Activated CD4-positive, alpha-beta T cell treated with anti-CD3 and anti-CD28 coated beads, Interleukin-2, amount 50 U/mL, for 1 hour (primary cell): ENCODE measurements around the gene SH3GL1.

ENCODE experiments used
- DNase-seq: peaks from one replicate; pipeline ENCODE4 v3.0.0-alpha.2; 2020

SH3GL1 gene

GRCh38 chr19:4375164-4376027, 25.0 kb downstream of the SH3GL1 start:
- DNase-seq, result no peak

DNA sequence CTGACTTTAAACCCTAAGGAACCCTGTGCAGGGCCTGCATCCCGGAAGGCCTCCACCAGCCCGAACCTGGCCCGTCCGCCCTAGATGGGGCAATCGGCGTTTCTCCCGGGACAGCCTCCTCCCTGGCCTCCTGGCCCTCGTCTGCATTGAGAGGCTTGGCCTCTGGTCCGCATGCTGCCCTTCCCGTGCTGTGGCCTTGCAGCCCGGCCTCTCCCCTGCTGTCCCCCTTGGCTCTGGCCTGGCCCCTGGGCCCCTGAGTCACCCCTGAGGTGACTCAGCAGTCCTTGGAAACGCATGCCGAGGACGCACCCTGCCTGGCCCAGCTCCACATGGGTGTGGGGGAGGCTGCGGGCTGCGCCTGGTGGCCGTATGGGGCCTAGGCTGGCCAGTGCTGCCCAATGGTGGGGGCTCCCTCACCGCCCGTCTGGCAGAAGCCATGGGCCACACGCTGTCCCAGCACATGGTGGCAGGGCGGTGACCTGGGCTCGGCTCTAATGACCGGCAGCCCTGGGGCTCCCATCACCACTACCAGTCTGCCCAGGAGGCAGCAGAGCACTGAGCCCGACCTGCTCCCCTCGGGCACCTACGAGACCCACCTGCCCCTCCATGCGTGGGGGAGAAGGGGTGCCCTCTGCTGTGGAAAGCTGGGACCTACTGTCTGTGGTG, 25.7 kb downstream of the SH3GL1 start:
- no peak for DNase-seq

GRCh38 chr19:4373601-4374497, 26.5 kb downstream of the SH3GL1 start:
- no peak for DNase-seq

DNA sequence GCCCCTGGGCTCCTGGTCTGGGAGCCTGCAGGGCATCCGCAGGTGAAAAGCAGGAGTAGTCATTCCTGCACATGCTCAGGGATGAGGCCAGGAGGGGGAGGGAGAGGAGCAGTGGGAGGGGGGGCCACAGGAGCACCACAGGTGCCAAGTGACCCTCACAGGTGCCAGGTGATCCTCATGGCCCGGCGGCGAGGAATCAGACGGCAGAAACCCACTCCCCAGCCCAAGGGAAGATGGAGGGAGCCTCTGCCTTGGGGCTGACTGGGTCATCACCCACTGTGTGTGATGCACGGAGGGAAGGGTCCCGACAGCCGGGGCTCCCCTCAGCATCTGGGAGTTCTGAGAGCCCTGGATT, 27.4 kb downstream of the SH3GL1 start:
- DNase-seq, result no peak

GRCh38 chr19:4372165-4373012, 28.0 kb downstream of the SH3GL1 start:
- no peak for DNase-seq

DNA sequence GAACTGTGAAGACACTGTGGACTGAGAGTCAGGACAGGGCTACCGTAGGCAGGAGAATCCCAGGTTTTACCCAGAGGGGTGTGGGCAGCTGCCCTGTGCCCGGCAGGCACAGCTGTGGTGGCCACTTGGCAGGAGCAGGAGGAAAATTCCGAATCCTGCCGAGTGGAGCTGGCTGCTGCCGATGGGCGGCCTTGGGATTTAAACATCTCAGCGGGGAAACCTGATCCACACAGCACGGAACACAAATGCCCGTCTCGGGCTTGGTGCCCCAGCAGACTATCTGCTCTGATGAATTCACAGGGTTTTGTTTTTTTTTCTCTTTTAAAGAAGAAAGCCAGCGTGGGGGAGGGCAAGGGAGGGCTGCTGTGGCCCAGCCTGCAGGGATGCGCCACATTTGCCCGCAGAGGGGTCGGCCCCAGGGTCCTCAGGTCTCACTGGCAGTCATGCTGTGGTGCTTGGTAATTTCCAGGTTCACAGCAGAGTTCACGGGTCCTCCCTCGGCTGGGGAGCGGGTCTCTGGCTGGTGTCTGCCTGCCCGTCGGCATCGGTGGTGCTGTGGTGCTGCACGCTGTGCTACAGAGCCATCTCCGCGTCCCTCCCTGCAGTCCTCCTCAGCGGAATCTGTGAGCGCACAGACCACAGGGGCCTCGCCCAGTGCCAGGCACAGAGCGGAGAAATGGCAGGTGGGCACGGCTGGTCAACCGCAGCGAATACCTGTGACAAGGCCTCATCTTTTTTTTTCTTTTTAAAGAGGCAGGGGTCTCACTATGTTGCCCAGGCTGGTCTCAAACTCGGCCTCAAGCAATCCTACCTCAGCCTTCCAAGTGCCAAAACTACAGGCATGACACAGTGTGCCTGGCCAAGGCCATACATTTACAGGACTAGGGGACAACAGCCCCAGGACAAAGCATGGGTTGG, 28.8 kb downstream of the SH3GL1 start:
- DNase-seq, result no peak

GRCh38 chr19:4370418-4371041, 29.8 kb downstream of the SH3GL1 start:
- DNase-seq, result no peak

- peak; percentile 75 for DNase-seq
Observed at GRCh38 chr19:4369888-4370260, 30.5 kb downstream of the SH3GL1 start.

DNA sequence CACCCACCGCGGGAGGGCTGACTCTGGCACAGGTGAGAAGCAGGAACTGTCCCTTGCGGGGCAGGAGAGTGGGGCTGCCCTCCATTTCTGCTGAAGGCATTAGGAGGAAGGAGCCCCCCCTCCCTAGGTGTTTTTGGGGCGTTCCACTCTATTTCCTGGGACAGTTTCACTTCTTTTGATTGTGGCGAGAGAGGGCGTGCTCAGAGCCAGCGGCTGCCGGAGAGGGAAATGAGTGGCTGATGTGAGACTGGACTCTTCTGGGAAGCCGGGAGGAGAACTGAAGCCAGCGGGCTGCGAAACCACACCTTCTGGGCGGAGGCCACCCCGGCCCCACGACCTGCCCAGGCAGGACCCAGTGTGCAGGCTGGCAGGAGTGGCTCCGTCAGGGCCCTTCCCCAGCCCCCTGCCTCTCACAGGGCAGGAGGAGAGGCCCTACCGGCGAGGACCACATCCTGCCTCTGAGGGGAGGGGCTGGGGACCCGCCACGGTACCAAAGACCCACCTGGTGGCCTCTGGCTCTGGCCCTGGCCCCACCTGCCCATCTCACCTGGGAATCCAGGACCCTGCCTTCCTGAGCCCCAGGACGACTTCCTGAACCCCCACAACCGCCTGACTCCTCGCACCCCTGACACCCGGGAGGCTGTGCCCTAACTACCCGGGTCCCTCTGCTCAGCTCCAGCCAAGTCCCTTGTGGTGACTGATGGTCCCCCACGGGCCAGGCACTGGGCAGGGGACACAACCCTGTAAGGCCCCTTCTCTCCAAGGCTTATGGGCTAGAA, 31.0 kb downstream of the SH3GL1 start:
- peak; percentile 52 for DNase-seq

GRCh38 chr19:4368128-4368820, 32.1 kb downstream of the SH3GL1 start:
- no peak for DNase-seq

DNA sequence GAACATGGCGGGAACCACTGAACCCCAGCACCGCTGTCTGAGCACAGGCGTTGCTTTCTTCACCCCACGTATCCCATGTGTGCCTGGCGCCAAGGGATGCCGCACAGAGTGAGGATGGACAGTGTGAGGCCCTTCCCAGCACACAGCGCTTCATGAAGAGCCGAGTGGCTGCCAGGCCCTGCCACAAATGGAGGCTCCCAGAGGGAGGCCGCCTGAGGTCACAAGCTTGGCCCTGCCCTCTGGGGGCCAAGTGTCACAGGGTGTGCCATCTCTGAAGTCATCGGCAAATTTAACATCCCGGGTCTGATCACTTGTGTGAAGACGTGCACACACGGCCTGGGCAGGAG, 32.6 kb downstream of the SH3GL1 start:
- no peak for DNase-seq

DNA sequence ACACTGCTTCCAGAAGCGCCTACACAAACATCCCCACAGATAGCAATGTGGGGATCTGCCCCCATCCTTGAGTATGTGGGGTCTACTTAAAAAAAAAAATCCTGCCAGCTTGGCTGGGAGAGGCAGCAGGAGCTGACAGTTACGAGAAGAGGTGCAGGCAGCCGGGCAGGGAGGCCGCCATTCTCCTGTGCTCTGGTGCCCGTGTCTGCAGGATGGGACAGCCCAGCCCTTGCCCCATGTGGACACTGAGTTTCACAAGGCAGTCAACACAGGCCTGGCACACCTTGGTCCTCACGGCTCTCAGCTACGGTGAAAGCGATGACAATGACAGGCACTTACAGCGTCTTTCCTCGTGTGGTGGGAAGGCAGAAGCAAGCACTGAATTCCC, 33.0 kb downstream of the SH3GL1 start:
- DNase-seq, result no peak

DNA sequence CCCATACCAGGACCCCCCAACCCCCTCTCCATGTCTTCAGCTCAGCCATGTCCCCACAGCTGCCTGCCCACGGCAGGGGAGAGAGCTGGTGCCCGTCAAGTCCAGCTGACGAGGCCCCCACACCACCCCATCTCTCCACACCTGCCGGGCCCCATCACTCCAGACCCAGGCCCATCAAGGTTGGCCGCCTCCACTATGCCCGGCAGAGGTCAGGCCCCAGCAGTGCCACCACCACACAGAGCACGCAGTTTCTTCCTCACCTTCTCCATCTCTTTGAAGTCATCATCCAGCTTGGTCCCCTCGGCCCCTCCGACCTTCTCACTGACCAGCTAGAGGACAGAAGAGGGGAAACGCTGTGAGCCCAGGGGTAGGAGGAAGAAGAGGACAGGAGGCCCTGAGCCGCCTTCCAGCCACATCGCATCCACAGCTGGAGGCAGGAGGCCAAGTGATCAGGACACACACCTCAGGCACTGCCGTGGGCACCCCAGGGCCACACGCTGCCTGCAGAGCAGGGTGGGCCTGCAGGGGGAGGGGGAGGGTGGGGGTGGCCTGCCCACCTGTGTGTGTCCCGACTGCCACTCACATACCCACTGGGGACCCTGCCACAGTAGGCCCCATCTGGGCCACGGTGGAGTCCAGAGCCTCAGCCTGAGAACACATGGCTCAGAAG, 33.5 kb downstream of the SH3GL1 start:
- DNase-seq, result no peak

DNA sequence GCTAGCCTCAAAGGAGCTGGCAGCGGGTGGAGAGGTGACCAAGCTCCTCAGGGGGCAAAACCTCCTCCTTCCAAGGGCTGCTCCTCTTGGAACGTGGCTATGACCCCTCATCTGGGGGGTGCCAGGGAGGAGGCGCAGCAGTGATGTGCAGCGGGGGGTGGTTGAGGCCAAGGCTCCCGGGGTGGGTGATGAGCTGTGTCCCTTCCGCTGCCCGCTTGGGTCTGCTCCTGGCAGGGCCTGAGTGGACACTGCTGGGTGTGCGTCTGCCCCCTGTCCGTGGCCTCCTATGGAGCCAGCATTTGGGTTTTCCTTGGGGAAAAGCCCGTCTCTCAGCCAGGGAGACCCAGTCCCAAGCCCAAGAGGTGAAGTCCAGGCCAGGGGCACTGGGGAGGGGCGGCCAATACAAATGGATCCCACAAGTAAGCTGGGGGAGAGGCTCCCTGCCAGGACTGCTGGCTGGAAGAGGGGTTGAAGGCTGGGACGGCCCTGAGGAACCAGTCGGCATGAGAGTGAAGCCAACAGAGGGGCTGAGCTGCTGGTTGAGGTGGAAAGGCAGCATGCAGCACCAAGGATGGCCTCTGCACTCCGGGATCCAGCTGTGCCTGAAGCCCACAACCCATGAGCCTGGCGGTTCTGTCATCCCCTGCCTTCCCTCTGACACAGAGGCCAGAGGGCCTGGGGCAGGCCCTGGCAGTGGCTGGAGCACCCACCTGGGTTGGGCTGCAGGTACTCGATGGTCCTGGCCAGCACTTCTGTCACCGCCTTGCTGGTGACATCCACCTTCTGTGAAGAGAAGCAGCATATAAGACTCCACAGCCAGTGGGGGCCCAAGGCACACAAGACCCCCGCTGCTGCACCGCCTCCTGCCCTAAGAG, 34.3 kb downstream of the SH3GL1 start:
- DNase-seq, result no peak

DNA sequence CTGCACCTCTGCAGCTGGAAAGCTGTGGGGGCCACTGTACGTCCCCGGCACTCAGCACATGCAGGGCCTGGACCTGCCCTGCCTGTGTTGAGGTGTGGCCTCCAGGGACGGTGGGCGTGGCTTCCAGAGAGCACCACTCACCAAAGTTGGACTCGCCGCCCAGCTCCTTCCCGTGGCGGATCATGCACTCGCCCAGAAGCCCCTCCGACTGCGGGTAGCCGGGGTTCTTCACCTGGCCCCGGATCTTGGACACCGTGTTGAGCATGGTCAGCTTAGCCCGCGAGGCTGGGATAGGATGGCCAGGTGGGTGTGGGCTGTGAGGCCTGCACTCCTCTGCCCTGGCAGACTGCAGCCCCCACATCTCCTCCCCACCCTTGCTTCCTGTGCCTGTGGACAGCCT, 35.0 kb downstream of the SH3GL1 start:
- DNase-seq, result no peak

DNA sequence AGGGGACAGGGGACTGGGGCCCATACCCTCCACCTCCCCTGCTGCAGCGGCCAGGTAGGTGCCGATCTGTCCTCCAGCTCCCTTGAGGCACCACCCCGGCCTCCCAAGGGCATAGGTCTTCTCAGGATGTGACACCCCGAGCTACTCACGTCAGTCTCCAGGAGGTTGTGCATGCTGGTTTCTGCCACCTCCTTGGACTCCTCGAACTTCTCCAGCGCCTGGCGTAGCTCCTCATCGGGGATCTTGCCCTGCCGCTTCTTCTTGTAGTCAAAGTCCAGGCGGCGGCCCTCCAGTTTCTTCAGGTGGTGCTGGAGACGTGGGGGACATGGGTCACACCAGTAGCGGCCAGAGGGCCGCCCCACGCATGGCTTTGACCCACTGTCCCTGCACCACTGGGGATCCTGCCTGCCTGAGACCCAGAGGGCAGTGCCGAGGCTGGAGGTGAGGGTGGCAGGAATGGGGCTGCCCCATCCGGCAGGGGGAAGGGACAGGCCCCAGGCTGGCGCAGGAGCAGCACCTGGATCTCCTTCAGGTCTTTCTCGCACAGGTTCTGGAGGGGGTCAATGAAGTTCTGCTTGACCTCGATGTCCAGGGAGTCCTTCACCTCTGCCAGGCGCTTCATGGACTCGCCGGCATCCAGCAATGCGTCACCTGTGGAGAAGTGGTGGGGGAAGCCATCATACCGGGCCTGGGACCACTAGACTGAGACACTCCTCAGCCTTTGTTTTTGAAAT, 36.6 kb downstream of the SH3GL1 start:
- no peak for DNase-seq

GRCh38 chr19:4362831-4363545, 37.4 kb downstream of the SH3GL1 start:
- no peak for DNase-seq
